ENCODE measurements around the gene NRG2. TPM values are rescaled to one million over a fixed set of nuclear protein-coding genes. Genes with fewer than 3 reads are reported as not detected.
A peak's percentile ranks its signal among the peaks of the same experiment; 100 is the strongest.

The NRG2 gene
- total and polyA plus RNA-seq, 7 experiments from 2014 or later = 0.05 to 0.22 (median 0.12) TPM; not detected in 3

DNA sequence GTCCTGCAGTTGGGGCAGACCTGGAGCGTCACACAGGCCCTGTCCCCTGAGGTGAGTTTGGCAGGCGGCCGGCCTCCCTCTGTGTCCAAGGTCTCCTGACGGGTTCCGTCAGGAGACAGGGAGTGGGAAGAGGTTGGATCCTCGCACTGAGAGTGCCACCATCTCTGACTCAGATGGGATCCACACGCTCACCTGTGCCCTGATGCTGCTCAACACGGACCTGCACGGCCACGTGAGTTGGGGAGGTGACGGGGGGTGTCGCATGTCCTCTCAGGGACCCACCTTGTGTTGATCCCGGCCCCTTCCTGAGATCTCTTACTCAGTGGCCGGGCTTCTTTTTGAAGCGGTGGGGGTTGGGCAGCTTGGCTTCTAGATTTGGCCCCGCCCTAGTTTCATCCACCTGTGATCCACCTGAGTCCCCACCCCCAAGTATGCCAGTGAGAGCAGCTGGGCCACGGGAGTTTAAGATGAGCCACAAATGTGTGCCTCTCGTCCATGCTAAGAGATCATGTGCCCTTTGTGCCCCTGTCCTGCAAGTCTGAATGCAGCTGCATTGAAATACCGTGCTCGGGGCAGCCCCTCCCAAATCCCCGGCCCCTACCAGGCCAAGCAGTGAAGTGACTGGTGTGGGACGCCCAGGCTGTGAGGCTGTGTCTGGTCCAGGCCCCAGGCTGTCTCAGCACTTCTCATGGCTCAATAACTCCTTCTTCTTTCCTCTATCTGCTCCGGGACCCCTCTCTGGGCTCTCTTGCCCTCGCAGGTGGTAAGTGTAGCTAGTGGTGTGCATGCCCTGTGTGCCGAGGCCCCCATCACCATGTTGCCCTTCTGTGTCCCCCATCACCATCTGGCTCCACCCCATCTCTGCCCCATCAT, 220.3 kb downstream of the NRG2 start:
- H3K9me3 ChIP-seq (ENCODE audit: control insufficient read depth in 2 of 3, low read length in 3 of 3) = no peaks in the 10 kb centered on the region
- CTCF ChIA-PET = no interaction called here
- H3K4me3 ChIP-seq (ENCODE audit: low read length) = no peak overlapping the region
- no peaks in the 10 kb centered on the region for H3K36me3 ChIP-seq (ENCODE audit: control insufficient read depth in 2 of 3, insufficient read depth in 3 of 3, low read length in 3 of 3)
- peaks cover 2 to 17% (median 8%) of the 10 kb centered on the region in 11 donors for H3K9me3 Mint-ChIP-seq
- intact Hi-C loops (cut with micrococcal nuclease) = no loop called here
- no peak for DNase-seq
- POLR2A ChIA-PET = no interaction called here
- H3K4me1 Mint-ChIP-seq = peaks cover 0 to 1% (median 0%) of the 10 kb centered on the region in 7 donors
- peaks cover 4 to 15% (median 11%) of the 10 kb centered on the region in 5 donors for H3K27me3 Mint-ChIP-seq
- H3K4me3 Mint-ChIP-seq = no peak overlapping the region
- H3K27ac Mint-ChIP-seq = no peak overlapping the region
- no peak for ATAC-seq
- no peaks in the 10 kb centered on the region for H3K27me3 ChIP-seq (ENCODE audit: control insufficient read depth in 2 of 2, insufficient read depth in 2 of 2, low read length in 2 of 2)
- H3K27ac ChIP-seq (ENCODE audit: low read depth, low read length) = no peak overlapping the region
- H3K36me3 Mint-ChIP-seq = peaks cover 0 to 17% (median 4%) of the 10 kb centered on the region in 5 donors
- H3K4me1 ChIP-seq (ENCODE audit: control insufficient read depth in 2 of 2, insufficient read depth in 2 of 2, low read length in 2 of 2) = no peaks in the 10 kb centered on the region

- Mint-ChIP-seq H3K27me3 (peaks cover 2 to 15% (median 11%) of the 10 kb centered on the region in 5 donors), H3K4me1 (peaks cover 0 to 1% (median 0%) of the 10 kb centered on the region in 7 donors), H3K9me3 (peaks cover 2 to 20% (median 7%) of the 10 kb centered on the region in 11 donors), H3K27ac (no peak overlapping the region), H3K36me3 (peaks cover 0 to 14% (median 4%) of the 10 kb centered on the region in 5 donors), H3K4me3 (no peak overlapping the region)
- no peaks in the 10 kb centered on the region for H3K9me3 ChIP-seq (ENCODE audit: control insufficient read depth in 2 of 3, low read length in 3 of 3)
- ATAC-seq = no peak
- ChIA-PET POLR2A (no interaction called here), CTCF (no interaction called here)
- no peak overlapping the region for H3K27ac ChIP-seq (ENCODE audit: low read depth, low read length)
- no peaks in the 10 kb centered on the region for H3K4me1 ChIP-seq (ENCODE audit: control insufficient read depth in 2 of 2, insufficient read depth in 2 of 2, low read length in 2 of 2)
- no peaks in the 10 kb centered on the region for H3K27me3 ChIP-seq (ENCODE audit: control insufficient read depth in 2 of 2, insufficient read depth in 2 of 2, low read length in 2 of 2)
- intact Hi-C loops (cut with micrococcal nuclease) = no loop called here
- no peak overlapping the region for H3K4me3 ChIP-seq (ENCODE audit: low read length)
- H3K36me3 ChIP-seq (ENCODE audit: control insufficient read depth in 2 of 3, insufficient read depth in 3 of 3, low read length in 3 of 3) = no peaks in the 10 kb centered on the region
- no peak for DNase-seq
These were observed 221.1 kb downstream of the NRG2 start for GRCh38 chr5:139821806-139822552.

GRCh38 chr5:139820606-139821005, 222.5 kb downstream of the NRG2 start:
- POLR2A ChIA-PET = no interaction called here
- H3K36me3 Mint-ChIP-seq = peaks cover 0 to 14% (median 4%) of the 10 kb centered on the region in 5 donors
- CTCF ChIA-PET = no interaction called here
- intact Hi-C loops (cut with micrococcal nuclease) = no loop called here
- no peak overlapping the region for H3K4me3 Mint-ChIP-seq
- H3K27me3 Mint-ChIP-seq = peaks cover 3 to 19% (median 11%) of the 10 kb centered on the region in 5 donors
- Histone ChIP-seq H3K9me3 (ENCODE audit: control insufficient read depth in 2 of 3, low read length in 3 of 3) (no peaks in the 10 kb centered on the region), H3K4me1 (ENCODE audit: control insufficient read depth in 2 of 2, insufficient read depth in 2 of 2, low read length in 2 of 2) (no peaks in the 10 kb centered on the region), H3K36me3 (ENCODE audit: control insufficient read depth in 2 of 3, insufficient read depth in 3 of 3, low read length in 3 of 3) (no peaks in the 10 kb centered on the region), H3K27me3 (ENCODE audit: control insufficient read depth in 2 of 2, insufficient read depth in 2 of 2, low read length in 2 of 2) (no peaks in the 10 kb centered on the region), H3K27ac (ENCODE audit: low read depth, low read length) (no peak overlapping the region), H3K4me3 (ENCODE audit: low read length) (no peak overlapping the region)
- no peak for ATAC-seq
- peaks cover 0 to 1% (median 0%) of the 10 kb centered on the region in 7 donors for H3K4me1 Mint-ChIP-seq
- peaks cover 2 to 20% (median 7%) of the 10 kb centered on the region in 11 donors for H3K9me3 Mint-ChIP-seq
- DNase-seq = no peak
- no peak overlapping the region for H3K27ac Mint-ChIP-seq

DNA sequence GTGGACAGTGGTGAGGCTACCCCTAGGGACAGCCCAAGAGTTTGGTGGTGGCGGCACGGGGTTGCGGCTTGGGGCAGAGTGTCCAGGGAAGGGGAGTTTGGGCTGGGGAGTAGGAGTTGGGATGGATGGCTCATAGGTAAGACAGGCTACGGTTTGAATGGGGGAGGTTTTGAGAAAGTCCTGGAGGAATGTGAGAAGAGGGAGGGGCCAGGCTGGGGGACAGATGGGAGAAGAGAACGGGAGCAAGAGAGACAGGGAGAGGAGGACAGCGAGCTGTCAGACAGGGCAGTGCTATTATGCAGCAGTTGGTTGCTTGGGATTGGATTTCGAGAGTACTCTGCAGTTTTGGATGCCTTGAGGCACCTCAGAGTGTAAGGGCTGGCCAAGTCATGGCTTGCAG, 223.0 kb downstream of the NRG2 start:
- Mint-ChIP-seq H3K27me3 (peaks cover 3 to 19% (median 11%) of the 10 kb centered on the region in 5 donors), H3K36me3 (peaks cover 0 to 14% (median 4%) of the 10 kb centered on the region in 5 donors), H3K4me3 (no peak overlapping the region), H3K4me1 (peaks cover 0 to 1% (median 0%) of the 10 kb centered on the region in 7 donors), H3K9me3 (peaks cover 2 to 20% (median 7%) of the 10 kb centered on the region in 11 donors), H3K27ac (peak overlapping the region in 1 of 9 donors; percentile 0)
- H3K27me3 ChIP-seq (ENCODE audit: control insufficient read depth in 2 of 2, insufficient read depth in 2 of 2, low read length in 2 of 2) = no peaks in the 10 kb centered on the region
- ATAC-seq = no peak
- DNase-seq = no peak
- no peaks in the 10 kb centered on the region for H3K9me3 ChIP-seq (ENCODE audit: control insufficient read depth in 2 of 3, low read length in 3 of 3)
- CTCF ChIA-PET = no interaction called here
- intact Hi-C loops (cut with micrococcal nuclease) = no loop called here
- no peaks in the 10 kb centered on the region for H3K4me1 ChIP-seq (ENCODE audit: control insufficient read depth in 2 of 2, insufficient read depth in 2 of 2, low read length in 2 of 2)
- H3K27ac ChIP-seq (ENCODE audit: low read depth, low read length) = no peak overlapping the region
- POLR2A ChIA-PET = no interaction called here
- no peaks in the 10 kb centered on the region for H3K36me3 ChIP-seq (ENCODE audit: control insufficient read depth in 2 of 3, insufficient read depth in 3 of 3, low read length in 3 of 3)
- H3K4me3 ChIP-seq (ENCODE audit: low read length) = no peak overlapping the region

- Histone ChIP-seq H3K27ac (ENCODE audit: low read depth, low read length) (no peak overlapping the region), H3K9me3 (ENCODE audit: control insufficient read depth in 2 of 3, low read length in 3 of 3) (no peaks in the 10 kb centered on the region), H3K4me3 (ENCODE audit: low read length) (no peak overlapping the region), H3K27me3 (ENCODE audit: control insufficient read depth in 2 of 2, insufficient read depth in 2 of 2, low read length in 2 of 2) (no peaks in the 10 kb centered on the region), H3K4me1 (ENCODE audit: control insufficient read depth in 2 of 2, insufficient read depth in 2 of 2, low read length in 2 of 2) (no peaks in the 10 kb centered on the region), H3K36me3 (ENCODE audit: control insufficient read depth in 2 of 3, insufficient read depth in 3 of 3, low read length in 3 of 3) (no peaks in the 10 kb centered on the region)
- DNase-seq (no peak), ATAC-seq (no peak)
- CTCF ChIA-PET = no interaction called here
- Mint-ChIP-seq H3K9me3 (peaks cover 2 to 20% (median 6%) of the 10 kb centered on the region in 11 donors), H3K4me1 (no peaks in the 10 kb centered on the region), H3K4me3 (no peak overlapping the region), H3K27me3 (peaks cover 3 to 19% (median 11%) of the 10 kb centered on the region in 5 donors), H3K27ac (no peak overlapping the region), H3K36me3 (peaks cover 0 to 14% (median 4%) of the 10 kb centered on the region in 5 donors)
- intact Hi-C loops (cut with micrococcal nuclease) = no loop called here
- POLR2A ChIA-PET = no interaction called here
These were observed 225.1 kb downstream of the NRG2 start for GRCh38 chr5:139817970-139818369.

DNA sequence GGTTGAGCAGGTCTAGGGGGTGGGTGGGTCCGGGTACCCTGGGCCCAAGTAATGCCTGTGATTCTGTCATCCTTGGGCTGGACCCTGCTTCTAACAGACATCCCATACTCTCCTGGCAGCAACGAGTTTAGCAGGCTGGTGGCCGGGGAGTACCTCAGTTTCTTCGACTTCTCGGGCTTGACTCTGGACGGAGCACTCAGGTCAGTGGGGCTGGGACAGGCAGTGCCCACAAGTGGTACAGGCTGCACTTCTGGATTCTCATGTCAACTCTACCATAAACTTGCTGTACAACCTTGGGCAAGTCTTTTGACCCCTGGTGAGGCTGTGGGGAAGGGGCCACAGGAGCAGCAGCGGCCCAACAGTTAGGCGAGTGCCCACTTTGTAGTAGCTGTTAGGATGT, 225.7 kb downstream of the NRG2 start:
- DNase-seq (no peak), ATAC-seq (no peak)

More for the DNA sequence above, 225.7 kb downstream of the NRG2 start:
- Mint-ChIP-seq H3K36me3 (peaks cover 0 to 14% (median 4%) of the 10 kb centered on the region in 5 donors), H3K9me3 (peaks cover 2 to 20% (median 6%) of the 10 kb centered on the region in 11 donors), H3K4me1 (no peaks in the 10 kb centered on the region), H3K27ac (no peak overlapping the region), H3K27me3 (peaks cover 3 to 20% (median 11%) of the 10 kb centered on the region in 5 donors), H3K4me3 (no peak overlapping the region)
- Histone ChIP-seq H3K9me3 (ENCODE audit: control insufficient read depth in 2 of 3, low read length in 3 of 3) (no peaks in the 10 kb centered on the region), H3K4me3 (ENCODE audit: low read length) (no peak overlapping the region), H3K27me3 (ENCODE audit: control insufficient read depth in 2 of 2, insufficient read depth in 2 of 2, low read length in 2 of 2) (no peaks in the 10 kb centered on the region), H3K36me3 (ENCODE audit: control insufficient read depth in 2 of 3, insufficient read depth in 3 of 3, low read length in 3 of 3) (no peaks in the 10 kb centered on the region), H3K27ac (ENCODE audit: low read depth, low read length) (no peak overlapping the region), H3K4me1 (ENCODE audit: control insufficient read depth in 2 of 2, insufficient read depth in 2 of 2, low read length in 2 of 2) (no peaks in the 10 kb centered on the region)
- intact Hi-C loops (cut with micrococcal nuclease) = no loop called here
- ChIA-PET CTCF (interaction anchor here (0.9 kb wide), 1 partner anchor 43 kb away, joined by 5 read pairs; no protein-coding TSS in a partner anchor), POLR2A (no interaction called here)
